Globus pallidus (tissue), 1 donor: ENCODE measurements around the gene SOD3.
A peak's percentile ranks its signal among the peaks of the same experiment; 100 is the strongest.

Experiments
- DNase-seq: peaks from one replicate; pipeline ENCODE4 v3.0.0-alpha.2; 2015; ENCODE audit warnings: low spot score

SOD3 gene

DNA sequence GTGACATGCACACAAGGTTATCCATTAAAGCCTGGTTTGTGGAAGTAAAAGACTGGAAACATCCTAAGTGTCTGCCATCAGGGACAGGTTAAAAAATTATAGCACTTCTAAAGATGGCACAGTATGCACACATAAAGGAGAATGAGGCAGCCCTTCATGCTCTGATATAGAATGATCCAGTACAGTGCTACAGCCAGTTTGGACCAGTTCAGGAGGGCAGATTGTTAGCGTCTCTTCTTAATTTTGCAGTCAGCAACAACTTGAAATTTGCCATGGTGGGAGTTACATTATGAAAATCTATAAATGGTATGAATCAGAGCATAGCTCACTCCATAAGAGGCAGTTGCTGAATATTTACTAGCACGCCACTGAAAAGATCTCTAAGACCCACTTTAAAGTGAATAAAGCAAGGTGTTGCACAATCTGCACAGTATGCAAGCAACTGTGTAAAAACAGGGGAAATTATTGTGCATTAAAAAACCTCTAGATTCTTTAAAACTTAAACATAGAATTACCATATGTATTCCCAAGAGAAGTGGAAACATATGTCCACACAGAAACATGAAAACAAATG, 20.3 kb upstream of the SOD3 start:
- no peak for DNase-seq

DNA sequence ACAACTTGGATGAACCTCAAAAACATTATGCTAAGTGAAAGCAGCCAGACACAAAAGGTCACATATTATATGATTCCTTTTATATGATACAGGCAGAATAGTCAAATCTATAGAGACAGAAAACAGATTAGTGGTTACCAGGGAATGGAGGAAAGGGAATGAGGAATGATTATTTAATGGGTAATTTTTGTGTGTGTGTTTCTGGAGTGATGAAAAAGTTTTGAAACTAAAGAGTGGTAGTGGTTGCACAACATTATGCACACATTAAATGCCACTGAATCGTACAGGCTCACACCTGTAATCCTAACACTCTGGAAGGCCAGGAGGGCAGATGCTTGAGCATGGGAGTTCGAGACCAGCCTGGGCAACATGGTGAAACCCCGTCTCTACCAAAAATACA, 19.6 kb upstream of the SOD3 start:
- DNase-seq = no peak

DNA sequence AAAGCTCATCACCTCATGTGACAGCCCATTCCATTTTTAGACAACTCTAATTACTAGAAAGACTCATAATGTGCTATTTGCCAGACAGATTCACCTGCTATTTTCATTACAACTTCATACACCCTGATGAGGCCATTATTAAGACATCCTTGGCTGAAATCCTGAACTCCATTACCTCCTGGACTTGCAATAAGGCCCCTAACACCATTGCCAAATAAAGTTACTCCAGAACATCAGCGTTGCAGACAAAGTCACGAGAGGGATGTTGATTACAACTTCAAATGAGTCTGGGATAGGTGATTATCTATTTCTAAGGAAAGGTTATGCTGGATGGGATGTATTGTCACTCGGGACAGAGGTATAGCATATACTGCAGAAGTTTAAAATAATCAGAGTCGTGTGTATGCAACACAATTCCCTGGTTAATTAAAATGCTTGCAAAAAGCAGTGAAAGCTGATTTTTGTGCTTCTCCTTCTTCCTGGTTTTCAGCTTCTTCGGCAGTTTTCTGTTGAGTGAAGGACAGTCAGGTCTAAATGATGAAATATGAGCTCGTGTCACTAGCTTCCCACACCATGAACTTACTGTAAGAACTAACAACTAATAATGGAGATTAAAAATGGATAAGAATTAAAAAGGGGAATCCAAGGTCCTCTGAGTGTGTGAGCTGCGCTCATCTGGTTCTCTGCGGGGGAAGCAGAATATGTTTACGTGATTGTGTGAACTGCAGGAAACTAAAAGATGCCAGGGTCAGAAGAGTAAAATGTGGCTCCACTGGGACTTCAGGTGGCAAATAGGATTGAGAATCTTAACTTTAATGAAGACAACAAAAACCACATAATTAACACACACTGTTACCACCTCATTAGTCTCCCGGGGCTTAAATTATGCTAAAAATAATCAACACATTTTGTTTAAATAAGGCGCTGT, 17.6 kb upstream of the SOD3 start:
- DNase-seq = no peak

DNA sequence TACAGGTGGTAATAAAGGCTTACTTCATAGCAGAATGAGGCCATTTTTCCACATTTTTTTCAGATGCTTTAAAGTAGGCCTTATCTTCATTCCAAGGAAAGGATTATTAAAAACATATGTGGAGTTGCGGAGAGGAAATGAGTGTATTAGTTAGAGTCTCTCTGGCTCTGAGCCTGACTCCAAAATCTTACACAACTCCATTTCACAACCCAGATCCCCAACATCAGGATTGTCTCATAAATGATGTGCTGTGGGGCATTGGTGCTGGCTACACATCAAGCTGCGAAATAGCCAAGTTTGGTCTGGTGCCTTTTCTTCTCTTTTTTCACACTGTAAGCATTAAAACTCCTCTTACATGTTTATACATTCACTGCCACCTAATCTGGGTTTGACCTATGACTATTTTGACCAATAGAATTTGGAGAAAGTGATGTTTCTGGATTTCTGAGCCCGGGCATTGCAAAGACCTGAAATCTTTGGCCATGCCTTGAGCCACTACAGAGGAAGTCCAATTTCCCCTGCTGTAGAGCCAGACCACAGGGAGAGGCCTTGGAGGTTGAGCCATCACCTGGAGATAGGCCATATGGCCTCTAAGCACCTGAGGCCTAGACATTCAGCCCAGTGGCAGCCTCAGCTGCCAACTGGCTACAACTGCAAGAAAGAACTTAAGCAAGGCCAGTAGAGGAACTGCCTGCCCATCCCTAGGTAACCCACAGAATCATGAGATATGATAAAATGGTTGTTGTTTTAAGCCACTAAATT, 16.7 kb upstream of the SOD3 start:
- DNase-seq = no peak

DNA sequence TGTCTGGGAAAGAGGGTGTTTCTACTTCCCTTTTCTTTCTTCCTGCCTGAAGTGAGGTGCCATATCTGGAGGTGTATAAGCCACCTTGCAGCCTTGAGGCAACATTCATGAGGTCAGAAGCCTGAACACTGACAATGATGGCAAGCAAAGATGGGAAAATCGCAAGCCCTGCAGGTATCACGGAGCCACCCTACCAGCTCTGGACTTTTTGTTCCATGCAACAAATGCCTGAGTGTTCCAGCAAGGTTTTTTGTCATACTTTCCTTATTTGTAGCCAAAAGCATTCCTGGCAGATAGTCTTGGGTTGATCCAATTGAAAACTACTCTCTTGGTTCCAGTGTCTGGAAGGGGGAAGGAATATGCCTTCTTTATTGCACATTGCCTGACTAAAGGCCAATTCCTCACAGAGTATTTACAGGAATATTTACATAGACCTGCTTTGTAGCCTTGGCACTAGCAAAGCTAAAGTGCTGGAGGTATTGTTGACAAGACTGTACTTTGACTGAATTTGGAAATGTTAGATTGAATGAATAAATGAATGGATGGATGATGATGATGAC, 14.4 kb upstream of the SOD3 start:
- no peak for DNase-seq

DNA sequence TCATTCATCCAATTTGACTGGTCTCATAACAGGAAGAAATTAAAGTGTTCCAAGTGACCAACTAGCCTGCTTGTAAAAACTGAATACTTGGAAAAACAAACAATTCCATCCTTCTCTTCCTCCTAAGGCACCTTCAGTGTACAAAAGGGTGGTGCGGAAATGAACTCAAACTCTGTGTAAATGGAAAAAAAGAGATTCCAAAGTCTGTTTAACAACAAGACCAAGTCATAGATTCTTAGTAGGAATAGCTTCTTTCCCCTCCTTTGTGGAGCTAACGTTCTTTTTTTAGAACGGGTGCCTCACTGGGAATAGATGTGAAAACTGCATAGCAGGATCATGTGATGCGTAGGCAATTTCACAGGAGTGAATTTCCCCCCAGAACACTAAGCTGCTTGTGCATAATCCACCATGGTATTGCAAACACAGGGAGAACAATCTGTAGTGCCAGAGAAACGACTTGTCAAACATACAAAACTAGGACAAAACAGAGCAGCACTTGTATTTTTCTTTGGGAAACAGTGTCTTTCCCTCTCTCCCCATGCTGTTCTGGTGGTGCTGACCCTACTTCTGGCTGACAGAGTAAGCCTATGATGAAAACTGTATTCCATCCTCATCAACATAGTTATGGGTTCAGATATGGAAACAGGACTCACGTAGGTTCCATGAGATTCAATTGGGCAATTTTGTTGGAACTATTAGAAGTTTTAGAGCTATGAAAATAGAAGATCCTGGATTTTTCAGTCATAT, 13.2 kb upstream of the SOD3 start:
- peak; percentile 32 for DNase-seq

DNA sequence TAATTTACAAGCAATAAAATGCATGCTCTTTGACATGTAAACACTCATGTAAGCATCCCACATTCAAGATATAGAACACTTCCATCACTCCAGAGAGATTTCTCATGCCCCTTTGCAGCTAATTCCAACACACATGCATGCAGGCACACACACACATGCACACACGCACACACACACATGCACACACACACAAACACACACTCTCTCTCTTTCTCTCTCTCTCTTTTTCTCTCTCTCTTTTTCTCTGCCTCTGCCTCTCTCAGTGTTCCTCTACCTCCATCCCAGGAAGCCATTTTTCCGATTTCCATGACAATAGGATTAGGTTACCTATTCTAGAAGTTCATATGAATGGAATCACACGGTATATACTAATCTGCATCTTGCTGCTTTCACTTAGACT, 11.9 kb upstream of the SOD3 start:
- DNase-seq = no peak

DNA sequence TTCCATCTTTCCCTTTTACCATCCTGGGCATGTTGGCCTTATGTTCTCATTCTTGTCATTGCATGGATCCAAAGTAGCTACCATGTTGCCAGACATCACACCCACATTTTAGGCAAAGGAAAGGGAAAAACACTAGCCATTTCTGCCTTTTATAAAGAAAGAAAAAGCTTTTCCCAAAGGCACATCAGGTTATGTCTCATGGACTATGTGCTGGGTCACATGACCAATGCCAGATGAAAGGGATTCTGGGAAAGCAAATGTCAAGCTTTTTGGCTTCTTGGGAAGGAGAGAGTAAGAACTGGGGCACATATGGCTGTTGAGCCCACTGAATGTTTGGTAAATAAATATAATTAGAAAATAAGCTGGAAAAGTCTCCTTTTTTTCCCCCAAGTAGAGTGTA, 4.3 kb upstream of the SOD3 start:
- DNase-seq = no peak

DNA sequence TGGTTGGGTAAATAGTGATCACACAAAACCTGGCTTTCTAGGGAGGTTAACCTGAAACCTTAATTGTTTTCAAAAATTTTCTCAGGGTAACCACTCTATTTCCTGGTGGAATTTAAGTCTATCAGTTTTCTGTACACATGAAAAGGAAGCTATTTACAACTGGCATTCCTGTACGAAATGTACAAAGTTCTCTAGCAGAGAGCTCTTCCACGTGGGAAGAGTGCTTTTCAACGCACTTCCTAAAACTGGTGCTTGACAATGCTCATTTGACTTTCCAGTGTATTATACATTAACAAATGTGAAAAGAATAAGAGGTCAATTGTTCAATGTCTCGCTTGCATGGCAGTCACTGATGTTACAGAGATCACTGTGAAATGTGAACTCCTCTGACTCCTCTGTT, 2.8 kb upstream of the SOD3 start:
- DNase-seq = no peak

DNA sequence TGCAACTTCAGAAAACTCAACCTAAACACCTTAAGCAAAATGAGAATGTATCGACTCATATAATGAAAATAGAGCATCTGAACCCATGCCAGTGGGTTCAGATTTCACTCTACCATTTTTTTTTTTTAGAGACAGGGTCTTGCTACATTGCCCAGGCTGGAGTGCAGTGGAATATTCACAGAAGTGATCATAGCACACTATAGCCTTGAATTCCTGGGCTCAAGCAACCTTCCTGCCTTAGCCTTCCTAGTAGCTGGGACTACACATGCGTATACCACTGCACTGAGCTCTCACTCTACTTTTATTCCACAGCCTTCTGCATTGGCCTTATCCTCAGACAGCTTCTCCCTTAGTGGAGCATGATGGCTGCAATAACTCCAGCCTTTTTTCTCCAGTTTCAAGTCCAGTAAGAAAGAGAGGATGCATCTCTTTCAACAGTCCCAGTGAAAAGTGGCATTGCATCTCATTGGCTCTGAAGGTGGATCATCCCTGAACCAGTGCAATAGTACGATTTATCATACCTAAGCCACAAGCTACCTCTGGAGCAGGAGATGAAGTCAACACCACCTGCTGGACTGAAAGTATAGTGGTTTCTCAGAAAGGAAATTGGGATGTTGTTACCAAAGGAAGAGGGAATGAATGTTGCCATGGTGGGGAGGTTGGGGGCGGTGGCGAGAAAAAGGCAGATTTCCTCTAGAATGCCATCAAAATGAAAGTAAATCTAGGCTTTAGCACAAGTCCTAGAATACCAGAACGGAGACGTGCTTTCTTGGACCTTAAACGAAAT, 2.0 kb upstream of the SOD3 start:
- DNase-seq = no peak

DNA sequence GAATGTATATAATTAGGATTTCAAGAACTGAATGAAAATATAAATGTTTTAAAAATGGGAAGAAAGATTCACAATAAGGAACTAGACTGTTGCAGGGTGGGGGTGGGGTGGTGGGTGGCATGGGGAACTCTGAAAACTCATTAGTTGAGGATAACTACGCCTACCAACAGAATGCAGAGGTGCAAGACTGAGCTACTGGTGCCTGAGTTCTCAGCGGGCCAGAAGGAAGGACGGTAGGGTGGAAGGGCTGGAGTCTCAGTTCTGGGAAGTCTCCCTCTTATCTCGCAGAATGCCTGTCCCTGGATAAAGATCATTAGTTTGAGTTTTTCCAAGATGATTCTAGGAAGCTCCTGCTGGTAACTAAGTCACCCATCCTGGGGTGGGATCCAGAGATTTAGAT, 1.3 kb upstream of the SOD3 start:
- DNase-seq = no peak

DNA sequence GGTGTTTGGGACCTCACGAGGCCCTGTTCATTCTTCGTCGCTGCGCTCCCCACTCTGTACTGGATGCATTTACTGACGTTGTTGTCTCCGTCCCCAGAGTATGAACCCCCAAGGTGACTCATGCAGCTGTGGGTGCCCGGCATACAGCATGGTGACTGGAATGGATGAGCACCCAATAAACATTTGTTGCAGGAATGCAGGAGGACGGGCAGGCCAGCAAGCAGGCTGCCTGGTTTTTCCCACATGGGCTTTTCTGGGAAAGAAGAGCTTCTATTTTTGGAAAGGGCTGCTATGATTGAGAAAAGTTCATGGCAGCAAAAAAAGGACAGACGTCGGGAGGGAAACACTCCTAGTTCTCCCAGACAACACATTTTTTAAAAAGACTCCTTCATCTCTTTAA, 893 bp upstream of the SOD3 start:
- DNase-seq = no peak

DNA sequence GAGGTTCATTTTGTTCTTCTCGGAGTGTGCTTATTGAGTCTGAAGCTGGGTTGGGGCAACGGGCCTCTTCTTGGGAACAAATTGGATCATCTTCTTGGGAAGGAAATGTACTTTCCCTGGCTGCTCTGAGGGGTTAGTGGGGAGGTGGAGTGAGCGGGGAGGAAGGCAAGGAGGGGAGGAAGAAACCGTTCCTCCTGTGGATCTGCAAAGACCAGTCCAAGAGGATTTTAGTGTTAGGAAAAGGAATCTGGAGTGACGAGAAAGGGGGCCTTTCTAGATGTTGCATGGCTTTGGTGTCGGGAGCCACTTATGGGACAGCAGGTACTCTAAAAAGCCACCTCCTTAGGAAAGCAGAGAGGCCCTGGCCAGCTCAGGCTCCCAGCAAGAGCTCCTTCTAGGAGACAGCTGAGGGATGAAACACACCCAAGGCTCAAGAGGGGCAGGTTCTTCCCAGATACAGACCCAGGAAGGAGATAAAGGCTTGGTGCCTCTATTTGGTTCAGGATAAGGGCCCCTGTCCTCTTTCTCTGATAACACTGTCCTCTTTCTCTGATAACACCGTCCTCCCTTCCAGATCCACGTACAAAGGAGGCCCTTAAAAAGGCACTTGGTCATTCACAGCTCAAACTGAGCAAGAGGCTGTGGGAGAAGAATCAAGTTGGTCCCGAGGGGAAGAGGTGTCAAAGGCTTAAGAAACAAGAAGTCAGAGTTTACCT, 451 bp downstream of the SOD3 start:
- DNase-seq = no peak

DNA sequence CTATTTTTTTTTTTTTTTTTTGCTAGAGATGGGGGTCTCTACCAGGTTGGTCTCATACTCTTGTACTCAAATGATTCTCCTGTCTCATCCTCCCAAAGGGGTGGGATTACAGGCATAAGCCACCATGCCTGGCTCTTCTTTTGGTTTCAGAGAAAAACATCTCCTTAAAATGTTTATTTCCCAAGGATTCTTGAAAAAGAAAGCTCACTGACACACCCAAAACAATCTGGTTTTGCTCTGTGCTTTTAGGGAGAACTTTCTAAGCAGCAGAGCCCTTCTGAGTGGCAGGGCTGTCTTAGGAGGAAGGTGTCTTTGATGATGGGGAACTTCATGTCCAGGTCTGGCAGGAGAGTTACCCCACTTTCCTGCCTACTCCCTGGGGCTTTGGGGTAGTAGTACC, 1.2 kb downstream of the SOD3 start:
- no peak for DNase-seq

DNA sequence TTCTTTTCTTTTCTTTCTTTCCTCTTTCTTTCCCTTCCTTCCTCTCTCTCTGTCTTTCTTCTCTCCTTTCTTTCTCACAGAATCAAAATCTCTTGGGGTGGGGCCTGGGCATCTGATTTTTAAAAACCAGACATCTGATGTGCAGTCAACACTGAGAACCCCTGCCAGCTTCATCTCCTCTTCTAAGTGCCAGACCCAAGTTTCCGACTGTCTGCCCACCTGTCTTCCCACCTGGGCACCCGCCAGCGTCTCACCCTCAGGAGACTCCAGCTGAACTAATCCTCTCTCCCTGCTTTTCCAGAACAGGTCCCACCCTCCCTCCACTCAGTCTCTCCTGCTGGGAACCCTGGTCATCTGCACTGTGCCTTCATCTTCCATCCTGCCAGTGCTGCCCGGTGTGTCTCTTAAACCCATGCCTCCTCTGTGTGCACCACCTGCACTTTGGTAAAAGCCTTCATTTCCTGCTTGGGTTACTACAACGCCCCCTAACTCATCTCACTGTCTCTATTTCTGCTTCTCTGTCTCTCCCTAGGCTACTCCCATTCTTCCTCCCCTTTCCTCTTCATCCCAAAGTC, 2.8 kb downstream of the SOD3 start:
- no peak for DNase-seq

DNA sequence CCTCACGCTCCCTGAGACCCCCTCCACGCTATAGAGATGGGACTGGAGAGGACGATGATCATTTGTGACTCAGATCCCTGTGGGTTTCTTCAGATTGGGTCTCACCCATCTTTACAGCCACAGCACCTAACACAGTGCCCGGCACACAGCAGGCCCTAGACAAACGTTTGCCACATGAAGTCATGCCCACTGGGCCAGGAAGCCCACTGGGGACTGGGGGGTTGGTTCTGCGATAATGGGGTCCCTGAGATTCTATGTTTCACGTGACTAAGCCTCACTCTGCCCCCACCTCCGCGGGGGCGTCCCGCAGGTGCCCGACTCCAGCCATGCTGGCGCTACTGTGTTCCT, 3.8 kb downstream of the SOD3 start:
- no peak for DNase-seq

DNA sequence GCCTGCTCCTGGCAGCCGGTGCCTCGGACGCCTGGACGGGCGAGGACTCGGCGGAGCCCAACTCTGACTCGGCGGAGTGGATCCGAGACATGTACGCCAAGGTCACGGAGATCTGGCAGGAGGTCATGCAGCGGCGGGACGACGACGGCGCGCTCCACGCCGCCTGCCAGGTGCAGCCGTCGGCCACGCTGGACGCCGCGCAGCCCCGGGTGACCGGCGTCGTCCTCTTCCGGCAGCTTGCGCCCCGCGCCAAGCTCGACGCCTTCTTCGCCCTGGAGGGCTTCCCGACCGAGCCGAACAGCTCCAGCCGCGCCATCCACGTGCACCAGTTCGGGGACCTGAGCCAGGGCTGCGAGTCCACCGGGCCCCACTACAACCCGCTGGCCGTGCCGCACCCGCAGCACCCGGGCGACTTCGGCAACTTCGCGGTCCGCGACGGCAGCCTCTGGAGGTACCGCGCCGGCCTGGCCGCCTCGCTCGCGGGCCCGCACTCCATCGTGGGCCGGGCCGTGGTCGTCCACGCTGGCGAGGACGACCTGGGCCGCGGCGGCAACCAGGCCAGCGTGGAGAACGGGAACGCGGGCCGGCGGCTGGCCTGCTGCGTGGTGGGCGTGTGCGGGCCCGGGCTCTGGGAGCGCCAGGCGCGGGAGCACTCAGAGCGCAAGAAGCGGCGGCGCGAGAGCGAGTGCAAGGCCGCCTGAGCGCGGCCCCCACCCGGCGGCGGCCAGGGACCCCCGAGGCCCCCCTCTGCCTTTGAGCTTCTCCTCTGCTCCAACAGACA, 4.4 kb downstream of the SOD3 start:
- DNase-seq = no peak

DNA sequence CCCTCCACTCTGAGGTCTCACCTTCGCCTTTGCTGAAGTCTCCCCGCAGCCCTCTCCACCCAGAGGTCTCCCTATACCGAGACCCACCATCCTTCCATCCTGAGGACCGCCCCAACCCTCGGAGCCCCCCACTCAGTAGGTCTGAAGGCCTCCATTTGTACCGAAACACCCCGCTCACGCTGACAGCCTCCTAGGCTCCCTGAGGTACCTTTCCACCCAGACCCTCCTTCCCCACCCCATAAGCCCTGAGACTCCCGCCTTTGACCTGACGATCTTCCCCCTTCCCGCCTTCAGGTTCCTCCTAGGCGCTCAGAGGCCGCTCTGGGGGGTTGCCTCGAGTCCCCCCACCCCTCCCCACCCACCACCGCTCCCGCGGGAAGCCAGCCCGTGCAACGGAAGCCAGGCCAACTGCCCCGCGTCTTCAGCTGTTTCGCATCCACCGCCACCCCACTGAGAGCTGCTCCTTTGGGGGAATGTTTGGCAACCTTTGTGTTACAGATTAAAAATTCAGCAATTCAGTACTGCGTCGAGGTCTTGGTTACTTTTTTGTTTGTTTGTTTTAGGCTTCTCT, 5.0 kb downstream of the SOD3 start:
- no peak for DNase-seq
